H7 (cell line): Measurements from ENCODE around the gene PIK3IP1. TPM values are rescaled to one million over a fixed set of nuclear protein-coding genes. Genes with fewer than 3 reads are reported as not detected.
"Not testable (repeated sequence)": the region's sequence is repeated elsewhere in the genome, so short reads cannot be mapped to it uniquely, and the experiment has no call there.

ENCODE experiments used
- DNase-seq: peaks from one replicate; pipeline ENCODE4 v3.0.0; 2012
- H3K27me3 ChIP-seq: 2 replicates; pipeline ENCODE4 v1.6.0; 2011; ENCODE audit warnings: mild to moderate bottlenecking, low read length; ENCODE audit not compliant: control insufficient read depth, insufficient read depth
- H3K36me3 ChIP-seq: replicated peaks from 2 replicates; pipeline ENCODE4 v1.5.1; 2011; ENCODE audit warnings: low read length; ENCODE audit not compliant: control insufficient read depth, insufficient read depth
- H3K4me3 ChIP-seq: 2 replicates; pipeline ENCODE4 v1.5.1; 2011; ENCODE audit warnings: low read depth, mild to moderate bottlenecking, control low read depth, low read length, moderate library complexity; ENCODE audit not compliant: insufficient read depth
- total RNA-seq: library from RNA; depleted of rRNA; stranded (reverse); fragments of >200 nt; shearing (Covaris generic); gene quantifications from 2 replicates; pipeline ENCODE4 v1.2.3, GENCODE V29; 2014

Gene PIK3IP1
- total RNA-seq, 1 experiment from 2014 or later: 0.76 TPM

GRCh38 chr22:31262312-31263133 is 29.8 kb downstream of the PIK3IP1 start:
- Histone ChIP-seq H3K4me3 (no peak overlapping the region), H3K27me3 (no peaks in the 10 kb centered on the region), H3K36me3 (peaks cover 11% of the 10 kb centered on the region)
- DNase-seq: no peak

- Histone ChIP-seq H3K4me3 (no peak overlapping the region), H3K27me3 (no peaks in the 10 kb centered on the region), H3K36me3 (peaks cover 10% of the 10 kb centered on the region)
- no peak for DNase-seq
Observed at GRCh38 chr22:31260474-31260856, 31.8 kb downstream of the PIK3IP1 start.

GRCh38 chr22:31259798-31260473 is 32.4 kb downstream of the PIK3IP1 start:
- no peaks in the 10 kb centered on the region for H3K27me3 ChIP-seq
- H3K36me3 ChIP-seq: peaks cover 10% of the 10 kb centered on the region
- no peak for DNase-seq
- no peak overlapping the region for H3K4me3 ChIP-seq

- peak; percentile 45 for DNase-seq
- no peaks in the 10 kb centered on the region for H3K27me3 ChIP-seq
- no peak overlapping the region for H3K4me3 ChIP-seq
- H3K36me3 ChIP-seq: peaks cover 1% of the 10 kb centered on the region
Observed at GRCh38 chr22:31253949-31254348, 38.3 kb downstream of the PIK3IP1 start.

GRCh38 chr22:31250740-31251600 is 41.3 kb downstream of the PIK3IP1 start:
- no peak overlapping the region for H3K4me3 ChIP-seq
- no peak for DNase-seq

GRCh38 chr22:31248965-31249958 is 43.0 kb downstream of the PIK3IP1 start:
- no peak for DNase-seq
- Histone ChIP-seq H3K4me3 (no peak overlapping the region), H3K36me3 (no peaks in the 10 kb centered on the region; the same call in none of the 2 replicates), H3K27me3 (no peaks in the 10 kb centered on the region)

More at GRCh38 chr22:31250740-31251600, 41.3 kb downstream of the PIK3IP1 start:
- Histone ChIP-seq H3K27me3 (no peaks in the 10 kb centered on the region), H3K36me3 (no peaks in the 10 kb centered on the region; the same call in none of the 2 replicates)

- no peak overlapping the region for H3K4me3 ChIP-seq
- no peaks in the 10 kb centered on the region for H3K27me3 ChIP-seq
- H3K36me3 ChIP-seq: no peaks in the 10 kb centered on the region; the same call in none of the 2 replicates
- peak; percentile 87 for DNase-seq
Observed at GRCh38 chr22:31248138-31248745, 44.0 kb downstream of the PIK3IP1 start.

GRCh38 chr22:31247726-31248125 is 44.6 kb downstream of the PIK3IP1 start:
- peak; percentile 52 for DNase-seq

GRCh38 chr22:31246687-31247086 is 45.6 kb downstream of the PIK3IP1 start:
- no peak for DNase-seq
- H3K36me3 ChIP-seq: no peaks in the 10 kb centered on the region; the same call in none of the 2 replicates
- no peak overlapping the region for H3K4me3 ChIP-seq
- no peaks in the 10 kb centered on the region for H3K27me3 ChIP-seq

More at GRCh38 chr22:31247726-31248125, 44.6 kb downstream of the PIK3IP1 start:
- Histone ChIP-seq H3K36me3 (no peaks in the 10 kb centered on the region; the same call in none of the 2 replicates), H3K27me3 (no peaks in the 10 kb centered on the region), H3K4me3 (no peak overlapping the region)

GRCh38 chr22:31245998-31246397 is 46.3 kb downstream of the PIK3IP1 start:
- not testable (repeated sequence) for H3K36me3 ChIP-seq, H3K27me3 ChIP-seq, H3K4me3 ChIP-seq, DNase-seq

GRCh38 chr22:31244943-31245451 is 47.3 kb downstream of the PIK3IP1 start:
- Histone ChIP-seq H3K27me3 (no peaks in the 10 kb centered on the region), H3K4me3 (no peak overlapping the region), H3K36me3 (no peaks in the 10 kb centered on the region; the same call in 1 of the 2 replicates)
- no peak for DNase-seq

- Histone ChIP-seq H3K4me3 (no peak overlapping the region), H3K27me3 (no peaks in the 10 kb centered on the region), H3K36me3 (no peaks in the 10 kb centered on the region; the same call in 1 of the 2 replicates)
- DNase-seq: peak; percentile 64
Observed at GRCh38 chr22:31244046-31244942, 48.0 kb downstream of the PIK3IP1 start.
